ENCODE results near the gene KIAA1671.

Gene KIAA1671

GRCh38 chr22:25069758-25070481 is 117.4 kb downstream of the KIAA1671 start:
- peak; percentile 54 for DNase-seq

GRCh38 chr22:25070956-25071355 is 118.4 kb downstream of the KIAA1671 start:
- DNase-seq, result no peak

DNA sequence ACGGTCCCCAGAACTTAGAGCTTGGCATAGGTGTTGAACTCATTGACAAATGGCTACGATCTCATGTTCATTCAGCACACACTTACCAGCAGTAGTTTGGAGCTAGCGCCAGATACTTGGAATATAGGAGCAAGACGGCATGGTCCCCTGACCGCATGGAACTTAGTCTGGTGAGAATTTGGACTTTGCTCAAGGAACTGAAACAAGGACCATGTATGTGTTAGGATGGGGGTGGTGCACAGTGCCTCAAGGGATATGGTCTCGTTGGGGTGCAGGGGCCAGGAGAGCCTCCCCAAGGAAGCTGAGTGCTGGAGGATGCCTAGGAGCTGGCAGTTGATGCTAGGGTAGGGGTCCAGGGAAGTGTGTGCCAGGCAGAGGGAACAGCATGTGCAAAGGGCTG is 119.2 kb downstream of the KIAA1671 start:
- DNase-seq, result no peak

DNA sequence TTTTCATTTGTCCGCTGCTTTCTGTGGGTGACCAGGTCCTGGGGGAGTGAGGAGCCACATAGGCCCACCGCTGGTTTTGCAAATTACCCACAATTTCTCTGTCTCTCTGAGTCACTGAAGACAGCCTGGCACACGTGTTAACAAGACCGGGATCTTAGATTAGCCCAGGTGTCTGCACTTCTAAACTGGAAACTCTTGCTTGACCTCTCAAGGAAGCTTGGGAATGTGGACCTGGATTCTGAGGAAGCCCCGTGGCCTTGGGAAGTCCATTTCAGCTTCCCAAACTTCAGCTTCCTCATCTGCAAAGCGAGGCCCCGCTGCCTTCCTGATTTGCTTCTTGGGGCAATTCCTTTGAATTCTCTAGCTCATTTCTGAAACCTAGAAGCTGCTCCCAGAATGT is 119.9 kb downstream of the KIAA1671 start:
- no peak for DNase-seq

DNA sequence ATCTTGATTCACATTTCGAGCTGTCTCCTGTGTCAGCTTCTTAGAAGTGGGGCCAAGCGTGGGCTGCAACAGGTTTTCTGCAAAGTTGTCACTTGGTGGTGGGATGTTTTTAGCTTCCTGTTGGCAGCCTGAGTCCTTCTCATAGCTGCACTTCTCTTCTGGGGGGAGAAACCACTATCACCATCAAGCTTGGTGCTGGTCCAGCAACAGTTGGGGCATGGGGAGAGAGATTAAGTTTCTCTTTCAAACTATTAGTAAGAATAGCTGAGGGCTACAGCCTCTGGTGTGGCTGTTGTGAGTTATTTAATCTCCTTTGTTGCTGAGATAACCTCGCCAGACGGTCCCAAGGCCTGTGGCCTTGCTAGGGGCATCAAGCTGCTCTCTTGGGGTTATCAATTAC is 123.8 kb downstream of the KIAA1671 start:
- no peak for DNase-seq

DNA sequence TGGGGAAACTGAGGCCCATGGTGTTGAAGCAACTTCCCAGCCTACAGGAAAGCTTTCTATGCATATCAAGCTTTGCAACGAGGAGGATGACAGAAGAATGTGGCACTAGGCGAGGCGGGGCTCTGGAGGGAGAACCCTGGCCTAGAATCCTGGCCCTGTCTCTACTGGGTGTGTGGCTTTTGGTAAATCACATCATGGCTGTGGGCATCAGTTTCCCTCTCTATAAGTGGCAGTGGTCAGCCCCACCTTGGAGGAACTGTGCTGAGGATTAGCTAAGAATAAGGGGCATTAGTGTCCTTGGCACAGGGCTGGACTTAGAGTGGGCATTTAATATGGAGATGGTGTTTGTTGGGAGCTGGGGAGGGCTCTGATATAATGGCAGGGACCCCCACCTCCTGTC is 124.5 kb downstream of the KIAA1671 start:
- DNase-seq, result no peak

GRCh38 chr22:25077964-25078363 is 125.4 kb downstream of the KIAA1671 start:
- DNase-seq, result no peak

DNA sequence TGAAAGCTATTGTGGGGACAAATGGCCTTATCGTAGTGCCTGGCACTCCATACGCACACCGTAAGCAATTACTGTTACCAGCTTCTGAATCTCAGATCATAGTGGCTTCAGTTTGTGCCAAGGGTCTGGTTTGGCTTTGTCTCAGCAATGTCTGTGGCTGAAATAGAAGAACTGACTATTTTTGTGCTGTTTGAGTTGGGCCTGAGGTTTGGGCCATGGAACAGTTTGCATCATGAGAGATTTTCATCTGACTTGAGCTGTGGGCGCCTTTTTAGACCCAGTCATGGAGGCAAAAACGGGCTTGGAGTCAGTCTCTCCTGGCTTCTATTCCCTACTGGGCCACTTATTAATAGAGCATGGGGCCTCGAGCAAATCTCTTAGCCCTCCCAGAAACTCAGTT is 126.1 kb downstream of the KIAA1671 start:
- no peak for DNase-seq

DNA sequence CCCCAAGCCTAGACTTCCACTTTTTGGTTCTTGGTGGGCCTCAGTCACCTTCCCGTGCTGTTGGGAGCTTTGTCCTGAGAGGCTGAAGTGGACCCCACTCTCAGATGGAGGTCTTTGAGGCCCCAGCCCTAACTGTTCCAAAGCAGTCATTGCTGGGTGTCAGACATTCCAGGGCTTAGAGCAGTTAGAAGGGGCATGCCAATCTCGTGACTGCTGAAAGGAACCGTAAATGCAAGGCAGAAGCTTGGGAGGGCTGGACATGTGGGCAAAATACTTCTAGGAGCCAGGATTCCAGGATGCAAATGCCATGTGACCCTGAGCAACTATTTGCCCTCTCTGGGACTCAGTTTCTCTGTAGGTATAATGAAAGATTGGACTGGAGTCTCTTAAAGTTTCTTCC is 128.3 kb downstream of the KIAA1671 start:
- no peak for DNase-seq

- DNase-seq, result no peak
Observed at GRCh38 chr22:25081409-25081824, 128.9 kb downstream of the KIAA1671 start.

GRCh38 chr22:25082096-25082495 is 129.6 kb downstream of the KIAA1671 start:
- DNase-seq, result no peak

- DNase-seq, result no peak
Observed at GRCh38 chr22:25083056-25083806, 130.7 kb downstream of the KIAA1671 start.

- DNase-seq, result no peak
Observed at GRCh38 chr22:25083807-25084200, 131.3 kb downstream of the KIAA1671 start.

GRCh38 chr22:25084405-25085107 is 132.0 kb downstream of the KIAA1671 start:
- no peak for DNase-seq

GRCh38 chr22:25085156-25085555 is 132.6 kb downstream of the KIAA1671 start:
- DNase-seq, result no peak

DNA sequence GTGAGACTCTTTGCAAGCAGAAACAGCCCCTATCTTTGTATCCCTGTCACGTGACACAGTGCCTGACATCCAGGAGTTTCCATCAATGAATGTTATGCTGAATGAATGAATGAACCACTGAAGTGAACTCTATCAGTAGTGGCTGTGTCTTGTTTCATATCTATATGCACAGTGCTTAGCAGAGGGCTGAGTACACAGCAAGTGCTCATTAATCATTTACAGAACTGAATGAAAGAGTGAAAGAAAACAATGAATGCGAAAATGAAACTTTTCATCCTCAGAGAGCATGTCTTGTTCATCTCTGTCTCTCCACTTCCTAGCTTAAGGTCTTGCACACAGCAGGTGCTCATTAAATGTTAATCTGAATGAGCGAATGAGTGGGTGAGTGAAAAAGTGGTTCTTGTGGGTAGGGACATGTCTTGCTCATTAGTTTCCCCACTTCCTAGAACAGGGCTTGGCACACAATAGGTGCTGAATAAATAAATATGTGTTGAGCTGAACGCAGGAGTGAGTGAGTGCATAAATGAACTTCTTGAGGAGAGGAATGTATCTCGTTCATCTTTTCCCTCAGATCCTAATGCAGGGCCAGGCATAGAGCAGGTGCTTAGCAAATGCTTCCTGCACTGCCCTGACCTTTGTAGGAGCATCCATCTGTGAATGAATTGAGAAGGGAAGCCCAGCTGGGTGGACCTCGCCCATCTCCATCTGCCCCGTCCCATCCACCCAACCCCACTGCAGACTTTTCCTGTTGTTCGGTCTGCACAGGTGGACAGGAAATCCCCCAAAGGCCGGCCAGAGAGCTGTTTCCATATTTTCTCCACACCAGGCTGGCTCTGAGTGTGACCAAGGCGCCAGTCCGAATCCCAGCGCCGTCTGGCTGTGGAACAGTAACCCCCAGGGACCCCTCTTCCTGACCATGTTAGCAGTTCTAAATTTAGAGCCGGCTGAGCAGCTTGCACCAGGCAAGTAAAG is 133.7 kb downstream of the KIAA1671 start:
- peak; percentile 64 for DNase-seq

DNA sequence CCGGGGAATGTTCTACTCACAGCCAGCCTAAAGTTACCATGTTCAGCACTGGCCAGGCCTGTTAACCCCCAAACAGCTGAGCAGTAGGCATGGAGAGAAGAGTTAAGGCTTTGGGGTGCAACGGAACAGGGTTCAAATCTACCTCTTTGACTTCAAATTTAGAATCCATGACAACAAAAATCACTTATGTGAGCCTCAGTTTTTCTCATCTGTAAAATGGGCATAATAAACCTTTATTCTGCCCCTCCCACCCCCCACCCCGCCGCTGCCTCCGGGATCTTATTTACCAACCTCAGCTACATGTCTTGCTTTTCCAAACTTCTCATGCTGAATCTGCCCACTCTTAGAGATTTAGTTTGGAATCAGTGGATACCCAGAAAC is 134.4 kb downstream of the KIAA1671 start:
- DNase-seq, result no peak

- DNase-seq, result no peak
Observed at GRCh38 chr22:25090225-25090890, 137.8 kb downstream of the KIAA1671 start.

GRCh38 chr22:25091458-25091857 is 138.9 kb downstream of the KIAA1671 start:
- no peak for DNase-seq

GRCh38 chr22:25092119-25092518 is 139.6 kb downstream of the KIAA1671 start:
- no peak for DNase-seq

DNA sequence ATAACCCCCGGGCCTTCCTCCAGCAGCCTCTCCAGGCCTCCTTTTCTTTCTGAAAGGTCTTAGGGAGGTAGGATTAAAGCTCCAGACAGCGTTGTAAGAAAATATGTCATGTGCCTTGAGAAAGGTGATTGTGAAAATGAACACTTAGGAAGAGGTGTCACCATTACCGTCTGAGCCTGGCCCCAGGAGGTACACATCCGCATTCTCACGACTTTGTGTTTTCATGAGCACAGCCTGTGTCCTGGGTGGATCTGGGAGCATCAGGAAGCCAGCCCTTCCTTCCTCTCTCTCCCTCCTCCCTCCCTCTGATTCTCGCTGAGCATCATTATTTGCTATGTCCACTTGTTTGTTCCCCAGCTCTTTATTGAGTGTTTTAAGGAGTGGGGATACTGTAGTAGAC is 142.1 kb downstream of the KIAA1671 start:
- DNase-seq, result no peak

DNA sequence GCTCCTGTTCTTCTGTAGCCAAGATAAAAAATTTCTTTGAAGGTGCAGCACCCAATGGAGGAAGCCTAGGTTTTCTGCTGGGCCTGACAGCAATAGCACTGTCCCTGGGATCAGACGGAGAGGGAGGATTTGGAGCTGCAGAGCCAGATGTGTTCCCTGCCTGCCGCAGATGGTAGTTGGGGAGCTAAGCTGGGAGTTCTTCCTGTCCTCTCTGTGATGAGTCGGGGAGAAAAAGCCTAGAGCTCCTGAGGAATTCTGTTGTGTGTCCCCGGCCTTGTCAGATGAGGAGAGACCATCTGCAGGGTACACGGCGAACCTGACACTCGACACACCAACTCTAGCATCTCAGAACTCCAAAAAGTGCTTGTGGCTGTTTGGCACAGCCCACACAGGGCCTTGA is 143.4 kb downstream of the KIAA1671 start:
- no peak for DNase-seq
